Gastrocnemius medialis (tissue), 4 donors: ENCODE results near the gene OR4P4.

Experiments
- CTCF ChIP-seq, 5 experiments: fragments of 450-650 bp in 3 of 5; fragments of 200-600 bp in 2 of 5; sonication (generic) in 2 of 5; IDR thresholded peaks in 4 of 5; conservative IDR thresholded peaks in 1 of 5; 1 replicate in 4 of 5; 2 replicates in 1 of 5; pipeline ENCODE4 v1.5.1; 2016 to 2019; ENCODE audit warnings: antibody characterized with exemption in 5 of 5, mild to moderate bottlenecking in 3 of 5, moderate library complexity in 3 of 5
- POLR2A ChIP-seq, 2 donors: fragments of 450-650 bp; IDR thresholded peaks; one replicate each; pipeline ENCODE4 v1.6.1; 2017; ENCODE audit warnings: antibody characterized with exemption in 2 of 2, mild to moderate bottlenecking in 2 of 2, moderate library complexity in 2 of 2

GRCh38 chr11:55669376-55669775, 34.5 kb downstream of the OR4P4 start:
- TF ChIP-seq CTCF (IDR thresholded peaks at IDR 0.05 in 4 of 5, conservative IDR thresholded peaks at IDR 0.05 in 1 of 5) = no peak
- no peak for TF ChIP-seq POLR2A (IDR thresholded peaks at IDR 0.05)
